HepG2 (cell line): ENCODE measurements around the gene PLEKHS1. TPM values are rescaled to one million over a fixed set of nuclear protein-coding genes. Genes with fewer than 3 reads are reported as not detected.

Experiments
- ATAC-seq: fragments of 200-7000 bp; cut with Tn5 transposase; 3 replicates; pipeline ENCODE4 v1.9.1; 2020; ENCODE audit warnings: mild to moderate bottlenecking, moderate library complexity
- BruUV-seq: library from RNA; stranded (reverse); fragments of 400-500 nt; replicated peaks from 2 replicates; lab custom pipeline; 2021; lab: Mats Ljungman, UMichigan
- CTCF ChIA-PET: fragments of 300-600 bp; formaldehyde crosslinking; extraction: SDS; loops from one replicate; lab custom pipeline; 2021; ENCODE audit warnings: low total read pairs, inconsistent platforms, low intra/inter-chr PET ratio; lab: Yijun Ruan, JAX
- POLR2A ChIA-PET: fragments of 350-600 bp; sonication (Branson Sonifier 250); formaldehyde crosslinking; loops from one replicate; lab custom pipeline; 2020; ENCODE audit warnings: antibody characterized with exemption, inconsistent platforms; lab: Yijun Ruan, JAX
- DNase-seq: peaks from one replicate; pipeline ENCODE4 v3.0.0-alpha.2; 2015; ENCODE audit warnings: low spot score
- FAIRE-seq: peaks from 3 replicates; lab custom pipeline; 2011; peaks lifted over from hg19 to GRCh38; lab: Jason Lieb, UNC
- H2AFZ ChIP-seq: one replicate; pipeline ENCODE4 v1.6.1; 2011; ENCODE audit warnings: low read length, inconsistent platforms
- H3K27ac ChIP-seq: fragments of 300-600 bp; 3 replicates; pipeline ENCODE4 v1.8.0; 2011; ENCODE audit warnings: mixed run types, mild to moderate bottlenecking, mixed read lengths, low read length, inconsistent platforms; ENCODE audit not compliant: insufficient read depth; ENCODE audit errors: extremely low read length
- H3K27me3 ChIP-seq, 2 experiments: fragments of 200-600 bp in 1 of 2; 2 replicates in 1 of 2; 3 replicates in 1 of 2; pipeline versions ENCODE4 v1.6.0 to v1.8.0; 2011; ENCODE audit warnings: low read length in 2 of 2, mild to moderate bottlenecking in 2 of 2, moderate library complexity in 2 of 2, inconsistent platforms in 1 of 2; ENCODE audit not compliant: insufficient read depth in 2 of 2, control insufficient read depth in 1 of 2
- H3K36me3 ChIP-seq, 2 experiments: fragments of 200-600 bp in 1 of 2; replicated peaks in 1 of 2; 2 replicates in 1 of 2; 3 replicates in 1 of 2; pipeline versions ENCODE4 v1.5.1 to v1.8.0; 2011; ENCODE audit warnings: low read length in 2 of 2, inconsistent platforms in 1 of 2; ENCODE audit not compliant: insufficient read depth in 2 of 2, control insufficient read depth in 1 of 2
- H3K4me1 ChIP-seq: 2 replicates; pipeline ENCODE4 v1.5.1; 2012; ENCODE audit warnings: low read length, inconsistent platforms; ENCODE audit not compliant: insufficient read depth
- H3K4me2 ChIP-seq: 2 replicates; pipeline ENCODE4 v1.6.0; 2011; ENCODE audit warnings: low read depth, low read length, inconsistent platforms
- H3K4me3 ChIP-seq, 3 experiments: fragments of 200-600 bp in 1 of 3; sonication (generic), shearing (Covaris generic) in 1 of 3; replicated peaks in 1 of 3; 2 replicates each; pipeline ENCODE4 v1.5.1; 2011 to 2016; ENCODE audit warnings: low read length in 3 of 3, inconsistent platforms in 2 of 3, low read depth in 2 of 3, mild to moderate bottlenecking in 2 of 3, control low read depth in 1 of 3, mixed read lengths in 1 of 3; ENCODE audit not compliant: insufficient read depth in 1 of 3
- H3K79me2 ChIP-seq: one replicate; pipeline ENCODE4 v1.6.1; 2011; ENCODE audit warnings: low read length, inconsistent platforms; ENCODE audit not compliant: insufficient read depth
- H3K9ac ChIP-seq: 2 replicates; pipeline ENCODE4 v1.6.0; 2011; ENCODE audit warnings: mild to moderate bottlenecking, low read depth, low read length, inconsistent platforms; ENCODE audit not compliant: insufficient read depth
- H3K9me3 ChIP-seq: 2 replicates; pipeline ENCODE4 v1.5.1; 2012; ENCODE audit warnings: mild to moderate bottlenecking, low read length
- H4K20me1 ChIP-seq: 2 replicates; pipeline ENCODE4 v1.6.0; 2011; ENCODE audit warnings: inconsistent platforms, mild to moderate bottlenecking, low read length, moderate library complexity; ENCODE audit not compliant: insufficient read depth
- FOXA3 ChIP-seq: IDR thresholded peaks from 2 replicates; pipeline ENCODE4 v1.6.1; 2016; ENCODE audit warnings: missing genetic modification reagents, missing compliant biosample characterization
- GATAD2A ChIP-seq: IDR thresholded peaks from 2 replicates; pipeline ENCODE4 v1.6.1; 2016
- HMG20B ChIP-seq: conservative IDR thresholded peaks from 2 replicates; pipeline ENCODE4 v1.6.1; 2016; ENCODE audit warnings: missing genetic modification reagents, missing compliant biosample characterization
- NR2C2 ChIP-seq: sonication (generic); formaldehyde crosslinking; IDR thresholded peaks from 2 replicates; pipeline ENCODE4 v1.4.0; 2020; ENCODE audit warnings: missing genetic modification reagents, mild to moderate bottlenecking, moderate library complexity, borderline replicate concordance
- XRCC5 ChIP-seq: fragments of 200-400 bp; formaldehyde crosslinking; optimal IDR thresholded peaks from 2 replicates; pipeline ENCODE3; 2017; ENCODE audit warnings: mild to moderate bottlenecking, low read length
- ZNF350 ChIP-seq: sonication (generic); formaldehyde crosslinking; IDR thresholded peaks from 2 replicates; pipeline ENCODE4 v1.4.0; 2020; ENCODE audit warnings: mild to moderate bottlenecking, low read depth, missing genetic modification reagents, borderline replicate concordance
- ZNF772 ChIP-seq: sonication (generic); formaldehyde crosslinking; IDR thresholded peaks from 2 replicates; pipeline ENCODE4 v1.5.0; 2020; ENCODE audit warnings: mild to moderate bottlenecking, missing genetic modification reagents
- WGBS: methylation state at CpG from one replicate; pipeline ENCODE4 v1.1.6; 2017; ENCODE audit warnings: low lambda C conversion rate; 5-methylcytosine and 5-hydroxymethylcytosine counted together
- in situ Hi-C: cut with HindIII; loops from 2 replicates; pipeline ENCODE4 v1.10.0; 2017; ENCODE audit warnings: low pct_unique_long_range_greater_than_20kb; ENCODE audit not compliant: extremely low pct_ligation_motif_present
- intact Hi-C: fragments of 100-400 bp; cut with micrococcal nuclease; formaldehyde crosslinking; loops from one replicate; pipeline ENCODE4 v1.10.0; 2022; ENCODE audit not compliant: unreplicated experiment
- polyA plus RNA-seq, 8 experiments: library from polyadenylated mRNA; depleted of rRNA in 3 of 8; stranded (reverse) in 7 of 8; unstranded in 1 of 8; fragments of >200 nt; fragmentation: Illumina TruSeq in 4 of 8; extraction: Trizol in 4 of 8; gene quantifications; 2 replicates each; pipeline versions ENCODE4 v1.2.1 to v1.2.3, GENCODE V29; 2011 to 2016; ENCODE audit warnings: low read depth in 4 of 8, missing spikeins in 1 of 8, mixed read lengths in 1 of 8; ENCODE audit not compliant: insufficient read depth in 1 of 8
- total RNA-seq, 5 experiments: library from RNA; depleted of rRNA; stranded (reverse); fragments of >200 nt; fragmentation: Illumina TruSeq; extraction: Trizol; gene quantifications; 2 replicates each; pipeline ENCODE4 v1.2.3, GENCODE V29; 2016; ENCODE audit warnings: low read depth in 1 of 5
- TF ChIP-seq, protein P1 (sequence below), 2 experiments: sonication (generic) in 1 of 2; formaldehyde crosslinking in 1 of 2; IDR thresholded peaks; 2 replicates each; pipeline versions ENCODE4 v1.5.1 to v1.6.1; 2011 to 2020; ENCODE audit warnings: borderline replicate concordance in 1 of 2, low read depth in 1 of 2, low read length in 1 of 2, mild to moderate bottlenecking in 1 of 2, missing genetic modification reagents in 1 of 2, moderate library complexity in 1 of 2
- TF ChIP-seq, protein P2 (sequence below): sonication (generic); formaldehyde crosslinking; IDR thresholded peaks from 2 replicates; pipeline ENCODE4 v1.4.0; 2020; ENCODE audit warnings: missing genetic modification reagents
- TF ChIP-seq, protein P3 (sequence below): sonication (generic); formaldehyde crosslinking; IDR thresholded peaks from 2 replicates; pipeline ENCODE4 v1.4.0; 2020; ENCODE audit warnings: missing genetic modification reagents

The PLEKHS1 gene
- total and polyA plus RNA-seq, 2 of the 13 experiments (the other 11 are each of a cell fraction or from before 2014, with no cell fraction given), result not detected

DNA sequence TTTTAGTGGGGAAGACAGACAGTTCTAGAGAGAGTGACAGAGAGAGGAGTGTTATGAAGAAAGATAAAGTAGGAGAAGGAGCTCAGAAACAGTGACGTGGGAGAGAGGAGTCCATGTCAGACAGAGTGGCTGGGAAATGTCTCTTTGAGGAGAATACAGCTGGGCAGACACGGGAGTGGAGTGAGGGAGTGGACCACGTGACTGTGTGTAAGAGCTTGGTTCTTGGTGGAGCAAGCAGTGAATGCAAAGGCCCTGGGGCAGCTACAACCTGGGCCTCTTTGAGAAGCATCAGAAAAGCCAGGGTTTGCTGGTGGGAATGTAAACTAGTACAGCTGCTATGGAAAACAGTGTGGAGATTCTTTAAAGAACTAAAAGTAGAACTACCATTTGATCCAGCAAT is 11.9 kb upstream of the PLEKHS1 start:
- no peak for ATAC-seq
- CTCF ChIA-PET, result no interaction called here
- BruUV-seq, result no TSS peak
- H4K20me1 ChIP-seq, result no peaks in the 10 kb centered on the region
- H3K9ac ChIP-seq, result no peak overlapping the region
- intact Hi-C loops (no loop called here), in situ Hi-C loops (no loop called here)
- POLR2A ChIA-PET, result no interaction called here
- H3K79me2 ChIP-seq, result no peaks in the 10 kb centered on the region
- no peak for FAIRE-seq
- DNase-seq, result no peak
- no peaks in the 10 kb centered on the region for H3K9me3 ChIP-seq
- TF ChIP-seq, protein P1, sequence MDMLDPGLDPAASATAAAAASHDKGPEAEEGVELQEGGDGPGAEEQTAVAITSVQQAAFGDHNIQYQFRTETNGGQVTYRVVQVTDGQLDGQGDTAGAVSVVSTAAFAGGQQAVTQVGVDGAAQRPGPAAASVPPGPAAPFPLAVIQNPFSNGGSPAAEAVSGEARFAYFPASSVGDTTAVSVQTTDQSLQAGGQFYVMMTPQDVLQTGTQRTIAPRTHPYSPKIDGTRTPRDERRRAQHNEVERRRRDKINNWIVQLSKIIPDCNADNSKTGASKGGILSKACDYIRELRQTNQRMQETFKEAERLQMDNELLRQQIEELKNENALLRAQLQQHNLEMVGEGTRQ (IDR thresholded peaks at IDR 0.05; ENCODE audit: low read depth, low read length), result peak; percentile 22; the same call in 1 of the 2 replicates
- TF ChIP-seq, protein P1 (CRISPR knock-in tag; IDR thresholded peaks at IDR 0.05; ENCODE audit: borderline replicate concordance), result no peak
- no peak for TF ChIP-seq ZNF772
- TF ChIP-seq, protein P2, sequence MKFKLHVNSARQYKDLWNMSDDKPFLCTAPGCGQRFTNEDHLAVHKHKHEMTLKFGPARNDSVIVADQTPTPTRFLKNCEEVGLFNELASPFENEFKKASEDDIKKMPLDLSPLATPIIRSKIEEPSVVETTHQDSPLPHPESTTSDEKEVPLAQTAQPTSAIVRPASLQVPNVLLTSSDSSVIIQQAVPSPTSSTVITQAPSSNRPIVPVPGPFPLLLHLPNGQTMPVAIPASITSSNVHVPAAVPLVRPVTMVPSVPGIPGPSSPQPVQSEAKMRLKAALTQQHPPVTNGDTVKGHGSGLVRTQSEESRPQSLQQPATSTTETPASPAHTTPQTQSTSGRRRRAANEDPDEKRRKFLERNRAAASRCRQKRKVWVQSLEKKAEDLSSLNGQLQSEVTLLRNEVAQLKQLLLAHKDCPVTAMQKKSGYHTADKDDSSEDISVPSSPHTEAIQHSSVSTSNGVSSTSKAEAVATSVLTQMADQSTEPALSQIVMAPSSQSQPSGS (CRISPR knock-in tag), result no peak
- no peak overlapping the region for H2AFZ ChIP-seq
- H3K4me2 ChIP-seq, result no peak overlapping the region
- 21% methylated on average over 3 of the region's 3 CpGs for WGBS
- H3K27me3 ChIP-seq, result no peaks in the 10 kb centered on the region
- peaks cover 7% of the 10 kb centered on the region; the same call in 1 of the 2 replicates for H3K4me1 ChIP-seq
- H3K27ac ChIP-seq, result no peak overlapping the region
- H3K4me3 ChIP-seq, result no peak overlapping the region
- no peaks in the 10 kb centered on the region for H3K36me3 ChIP-seq

DNA sequence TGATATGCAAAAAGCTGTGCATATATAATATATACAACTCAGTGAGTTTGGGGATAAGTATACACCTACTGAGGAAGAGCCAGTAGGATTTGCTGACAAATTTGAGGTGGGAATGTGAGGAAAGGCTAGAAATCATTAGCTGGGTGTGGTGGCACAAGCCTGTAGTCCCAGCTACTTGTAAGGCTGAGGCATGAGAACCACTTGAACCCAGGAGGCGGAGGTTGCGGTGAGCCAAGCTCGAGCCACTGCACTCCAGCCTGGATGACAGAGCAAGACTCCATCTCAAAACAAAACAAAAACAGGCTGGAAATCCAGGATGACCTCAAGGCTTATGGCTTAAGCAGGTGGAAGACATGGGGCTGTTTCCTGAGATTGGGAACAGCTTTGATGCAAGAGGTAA is 10.6 kb upstream of the PLEKHS1 start:
- Histone ChIP-seq H3K4me2 (no peak overlapping the region), H3K9me3 (no peaks in the 10 kb centered on the region), H3K36me3 (no peaks in the 10 kb centered on the region), H2AFZ (no peak overlapping the region), H3K4me1 (peaks cover 9% of the 10 kb centered on the region), H3K27ac (no peak overlapping the region), H3K79me2 (no peaks in the 10 kb centered on the region), H3K27me3 (no peaks in the 10 kb centered on the region), H3K4me3 (no peak overlapping the region), H4K20me1 (no peaks in the 10 kb centered on the region), H3K9ac (no peak overlapping the region)
- no TSS peak for BruUV-seq
- ChIA-PET CTCF (no interaction called here), POLR2A (no interaction called here)
- ATAC-seq, result no peak
- 78% methylated on average over 3 of the region's 3 CpGs for WGBS
- FAIRE-seq, result no peak
- in situ Hi-C loops, result no loop called here
- intact Hi-C loops, result no loop called here
- no peak for DNase-seq
- TF ChIP-seq XRCC5 (no peak), HMG20B (CRISPR knock-in tag) (no peak), GATAD2A (CRISPR knock-in tag) (no peak), NR2C2 (CRISPR knock-in tag) (no peak), ZNF350 (CRISPR knock-in tag) (no peak), FOXA3 (CRISPR knock-in tag) (no peak)
- TF ChIP-seq, protein P3, sequence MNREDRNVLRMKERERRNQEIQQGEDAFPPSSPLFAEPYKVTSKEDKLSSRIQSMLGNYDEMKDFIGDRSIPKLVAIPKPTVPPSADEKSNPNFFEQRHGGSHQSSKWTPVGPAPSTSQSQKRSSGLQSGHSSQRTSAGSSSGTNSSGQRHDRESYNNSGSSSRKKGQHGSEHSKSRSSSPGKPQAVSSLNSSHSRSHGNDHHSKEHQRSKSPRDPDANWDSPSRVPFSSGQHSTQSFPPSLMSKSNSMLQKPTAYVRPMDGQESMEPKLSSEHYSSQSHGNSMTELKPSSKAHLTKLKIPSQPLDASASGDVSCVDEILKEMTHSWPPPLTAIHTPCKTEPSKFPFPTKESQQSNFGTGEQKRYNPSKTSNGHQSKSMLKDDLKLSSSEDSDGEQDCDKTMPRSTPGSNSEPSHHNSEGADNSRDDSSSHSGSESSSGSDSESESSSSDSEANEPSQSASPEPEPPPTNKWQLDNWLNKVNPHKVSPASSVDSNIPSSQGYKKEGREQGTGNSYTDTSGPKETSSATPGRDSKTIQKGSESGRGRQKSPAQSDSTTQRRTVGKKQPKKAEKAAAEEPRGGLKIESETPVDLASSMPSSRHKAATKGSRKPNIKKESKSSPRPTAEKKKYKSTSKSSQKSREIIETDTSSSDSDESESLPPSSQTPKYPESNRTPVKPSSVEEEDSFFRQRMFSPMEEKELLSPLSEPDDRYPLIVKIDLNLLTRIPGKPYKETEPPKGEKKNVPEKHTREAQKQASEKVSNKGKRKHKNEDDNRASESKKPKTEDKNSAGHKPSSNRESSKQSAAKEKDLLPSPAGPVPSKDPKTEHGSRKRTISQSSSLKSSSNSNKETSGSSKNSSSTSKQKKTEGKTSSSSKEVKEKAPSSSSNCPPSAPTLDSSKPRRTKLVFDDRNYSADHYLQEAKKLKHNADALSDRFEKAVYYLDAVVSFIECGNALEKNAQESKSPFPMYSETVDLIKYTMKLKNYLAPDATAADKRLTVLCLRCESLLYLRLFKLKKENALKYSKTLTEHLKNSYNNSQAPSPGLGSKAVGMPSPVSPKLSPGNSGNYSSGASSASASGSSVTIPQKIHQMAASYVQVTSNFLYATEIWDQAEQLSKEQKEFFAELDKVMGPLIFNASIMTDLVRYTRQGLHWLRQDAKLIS, result no peak
